Loucy (cell line): Measurements from ENCODE around the gene SPATS2.

Experiments used
- H2AFZ ChIP-seq: fragments of 200-600 bp; sonication (generic); 2 replicates; pipeline ENCODE4 v1.6.0; 2016; ENCODE audit warnings: antibody characterized with exemption, mild to moderate bottlenecking, low read length, moderate library complexity
- H3F3A ChIP-seq: fragments of 200-600 bp; 2 replicates; pipeline ENCODE4 v1.6.0; 2016; ENCODE audit warnings: antibody characterized with exemption, low read depth, mild to moderate bottlenecking
- H3K27me3 ChIP-seq: fragments of 200-600 bp; sonication (generic); 2 replicates; pipeline ENCODE4 v1.6.1; 2014; ENCODE audit warnings: low read length, mild to moderate bottlenecking; ENCODE audit not compliant: insufficient read depth, poor library complexity, severe bottlenecking
- H3K36me3 ChIP-seq: fragments of 200-600 bp; sonication (generic); 2 replicates; pipeline ENCODE4 v1.6.1; 2016; ENCODE audit warnings: low read length; ENCODE audit not compliant: insufficient read depth
- H3K4me1 ChIP-seq: fragments of 200-600 bp; sonication (generic); 2 replicates; pipeline ENCODE4 v1.5.1; 2014; ENCODE audit warnings: low read length, mild to moderate bottlenecking; ENCODE audit not compliant: insufficient read depth, poor library complexity, severe bottlenecking
- H3K4me2 ChIP-seq: fragments of 200-600 bp; sonication (generic); 2 replicates; pipeline ENCODE4 v1.6.0; 2014; ENCODE audit warnings: antibody characterized with exemption, low read length, low read depth, mild to moderate bottlenecking; ENCODE audit not compliant: poor library complexity, severe bottlenecking
- H3K4me3 ChIP-seq: fragments of 200-600 bp; sonication (generic); 2 replicates; pipeline ENCODE4 v1.5.1; 2014; ENCODE audit warnings: low read length, mild to moderate bottlenecking, mixed read lengths; ENCODE audit not compliant: poor library complexity, severe bottlenecking
- H3K79me2 ChIP-seq: fragments of 200-600 bp; sonication (generic); 2 replicates; pipeline ENCODE4 v1.6.1; 2014; ENCODE audit warnings: low read length; ENCODE audit not compliant: insufficient read depth
- H3K9ac ChIP-seq: fragments of 200-600 bp; sonication (generic); 2 replicates; pipeline ENCODE4 v1.6.0; 2014; ENCODE audit warnings: mild to moderate bottlenecking, low read depth, low read length, moderate library complexity; ENCODE audit not compliant: poor library complexity, severe bottlenecking
- H3K9me2 ChIP-seq: fragments of 200-600 bp; sonication (generic); replicated peaks from 2 replicates; pipeline ENCODE4 v1.6.1; 2016; ENCODE audit warnings: low read depth, low read length, mixed read lengths
- H3K9me3 ChIP-seq: fragments of 200-600 bp; sonication (generic); 2 replicates; pipeline ENCODE4 v1.6.1; 2014; ENCODE audit warnings: mild to moderate bottlenecking, antibody characterized with exemption, low read length, low read depth; ENCODE audit not compliant: insufficient read depth
- H4K20me1 ChIP-seq: fragments of 200-600 bp; sonication (generic); 2 replicates; pipeline ENCODE4 v1.6.0; 2014; ENCODE audit warnings: antibody characterized with exemption, low read length, mild to moderate bottlenecking; ENCODE audit not compliant: insufficient read depth, poor library complexity, severe bottlenecking
- CTCF ChIP-seq: fragments of 200-600 bp; sonication (generic); conservative IDR thresholded peaks from 2 replicates; pipeline ENCODE4 v1.5.1; 2014; ENCODE audit warnings: mild to moderate bottlenecking, antibody characterized with exemption, low read length
- EZH2phosphoT487 ChIP-seq: fragments of 200-600 bp; IDR thresholded peaks from 2 replicates; pipeline ENCODE4 v1.6.1; 2018; ENCODE audit warnings: antibody characterized with exemption, mild to moderate bottlenecking, moderate library complexity, borderline replicate concordance

The SPATS2 gene

GRCh38 chr12:49541911-49542505 lies 174.7 kb downstream of the SPATS2 start:
- Histone ChIP-seq H3K79me2 (no peaks in the 10 kb centered on the region), H2AFZ (no peak overlapping the region), H3K9ac (no peak overlapping the region), H3K4me1 (peaks cover 5% of the 10 kb centered on the region), H3K4me3 (no peak overlapping the region), H3K27me3 (peaks cover 9% of the 10 kb centered on the region), H3F3A (no peaks in the 10 kb centered on the region), H3K9me3 (no peaks in the 10 kb centered on the region), H4K20me1 (no peaks in the 10 kb centered on the region), H3K9me2 (no peaks in the 10 kb centered on the region), H3K4me2 (no peak overlapping the region), H3K36me3 (no peaks in the 10 kb centered on the region)
- no peak for TF ChIP-seq EZH2phosphoT487
- no peak for TF ChIP-seq CTCF

- Histone ChIP-seq H3F3A (no peaks in the 10 kb centered on the region), H3K4me3 (no peak overlapping the region), H3K27me3 (peaks cover 8% of the 10 kb centered on the region), H3K4me2 (no peak overlapping the region), H3K4me1 (peaks cover 5% of the 10 kb centered on the region), H3K9me2 (no peaks in the 10 kb centered on the region), H3K79me2 (no peaks in the 10 kb centered on the region), H4K20me1 (no peaks in the 10 kb centered on the region), H3K36me3 (no peaks in the 10 kb centered on the region), H3K9me3 (no peaks in the 10 kb centered on the region), H2AFZ (no peak overlapping the region; the same call in 1 of the 2 replicates), H3K9ac (no peak overlapping the region)
- TF ChIP-seq EZH2phosphoT487 (no peak), CTCF (no peak)
These were observed 175.4 kb downstream of the SPATS2 start for GRCh38 chr12:49542592-49543160.

- H3K4me2 ChIP-seq = no peak overlapping the region
- H3K36me3 ChIP-seq = no peaks in the 10 kb centered on the region
- no peaks in the 10 kb centered on the region for H3K4me1 ChIP-seq
- H3K79me2 ChIP-seq = no peaks in the 10 kb centered on the region
- no peak overlapping the region for H3K4me3 ChIP-seq
- no peaks in the 10 kb centered on the region for H4K20me1 ChIP-seq
- H3K9ac ChIP-seq = no peak overlapping the region
- no peak overlapping the region for H2AFZ ChIP-seq
- TF ChIP-seq CTCF (no peak), EZH2phosphoT487 (no peak)
- H3K9me2 ChIP-seq = no peaks in the 10 kb centered on the region
- H3F3A ChIP-seq = no peaks in the 10 kb centered on the region
- no peaks in the 10 kb centered on the region for H3K9me3 ChIP-seq
- H3K27me3 ChIP-seq = peaks cover under 1% of the 10 kb centered on the region
These were observed 176.1 kb downstream of the SPATS2 start for GRCh38 chr12:49543221-49543913.
